NCI-H128 (cell line): Measurements from ENCODE around the gene CLDN19.
"Not testable (repeated sequence)": the region's sequence is repeated elsewhere in the genome, so short reads cannot be mapped to it uniquely, and the experiment has no call there.

Experiments used
- DNase-seq: peaks from one replicate; lab custom pipeline; 2025; ENCODE audit not compliant: unreplicated experiment; lab: John Stamatoyannopoulos, UW

The CLDN19 gene

GRCh38 chr1:42713293-42713692, 26.7 kb downstream of the CLDN19 start:
- DNase-seq: no peak

GRCh38 chr1:42712808-42713207, 27.2 kb downstream of the CLDN19 start:
- DNase-seq: not testable (repeated sequence)

GRCh38 chr1:42703888-42704464, 36.1 kb downstream of the CLDN19 start:
- no peak for DNase-seq

GRCh38 chr1:42700006-42700405, 40.0 kb downstream of the CLDN19 start:
- no peak for DNase-seq

GRCh38 chr1:42698081-42698813, 41.8 kb downstream of the CLDN19 start:
- DNase-seq: no peak

GRCh38 chr1:42692911-42693310, 47.1 kb downstream of the CLDN19 start:
- DNase-seq: no peak

- DNase-seq: no peak
Measured at GRCh38 chr1:42692461-42692860, 47.6 kb downstream of the CLDN19 start.

- DNase-seq: no peak
Measured at GRCh38 chr1:42691157-42691498, 48.9 kb downstream of the CLDN19 start.

- no peak for DNase-seq
Measured at GRCh38 chr1:42690477-42691156, 49.4 kb downstream of the CLDN19 start.

- no peak for DNase-seq
Measured at GRCh38 chr1:42689912-42690311, 50.1 kb downstream of the CLDN19 start.

- DNase-seq: no peak
Measured at GRCh38 chr1:42686418-42686817, 53.6 kb downstream of the CLDN19 start.

GRCh38 chr1:42684139-42684538, 55.9 kb downstream of the CLDN19 start:
- DNase-seq: no peak
